Liver (tissue), 9 donors: ENCODE data around the gene COQ2. TPM values are rescaled to one million over a fixed set of nuclear protein-coding genes. Genes with fewer than 3 reads are reported as not detected.
"Not testable (repeated sequence)": the region's sequence is repeated elsewhere in the genome, so short reads cannot be mapped to it uniquely, and the experiment has no call there.

Source experiments
- DNase-seq: peaks from one replicate; pipeline ENCODE4 v3.0.0-alpha.2; 2017; ENCODE audit warnings: low spot score
- H3K27ac ChIP-seq, 2 donors: one replicate each; pipeline ENCODE4 v1.7.0; 2013; ENCODE audit warnings: inconsistent platforms in 2 of 2, low read length in 2 of 2, control low read depth in 1 of 2, low read depth in 1 of 2, mild to moderate bottlenecking in 1 of 2
- H3K27me3 ChIP-seq, 4 donors: one replicate each; pipeline versions ENCODE4 v1.6.1 to v1.7.0; 2013; ENCODE audit warnings: low read length in 3 of 4, inconsistent platforms in 1 of 4, mild to moderate bottlenecking in 1 of 4, moderate library complexity in 1 of 4; ENCODE audit not compliant: control insufficient read depth in 4 of 4, insufficient read depth in 4 of 4
- H3K36me3 ChIP-seq, 4 donors: one replicate each; pipeline versions ENCODE4 v1.6.1 to v1.7.0; 2013; ENCODE audit warnings: low read length in 3 of 4, mild to moderate bottlenecking in 3 of 4, low read depth in 1 of 4, moderate library complexity in 1 of 4; ENCODE audit not compliant: control insufficient read depth in 4 of 4, insufficient read depth in 3 of 4
- H3K4me1 ChIP-seq, 4 donors: one replicate each; pipeline versions ENCODE4 v1.6.1 to v1.7.0; 2013; ENCODE audit warnings: low read length in 3 of 4, mild to moderate bottlenecking in 3 of 4, moderate library complexity in 1 of 4; ENCODE audit not compliant: control insufficient read depth in 4 of 4, insufficient read depth in 4 of 4
- H3K4me3 ChIP-seq, 3 donors: one replicate each; pipeline versions ENCODE4 v1.6.1 to v1.7.0; 2013; ENCODE audit warnings: low read length in 3 of 3, control low read depth in 1 of 3, low read depth in 1 of 3, mild to moderate bottlenecking in 1 of 3
- H3K9ac ChIP-seq, 2 donors: one replicate each; pipeline ENCODE4 v1.7.0; 2013; ENCODE audit warnings: low read length in 2 of 2, mild to moderate bottlenecking in 2 of 2, moderate library complexity in 2 of 2, control low read depth in 1 of 2, low read depth in 1 of 2
- H3K9me3 ChIP-seq, 4 donors: one replicate each; pipeline versions ENCODE4 v1.6.1 to v1.7.0; 2013; ENCODE audit warnings: low read length in 3 of 4; ENCODE audit not compliant: control insufficient read depth in 4 of 4
- ATF3 ChIP-seq: IDR thresholded peaks from 2 replicates; pipeline ENCODE4 v1.6.1; 2016; ENCODE audit warnings: antibody characterized with exemption
- CTCF ChIP-seq: fragments of 150-350 bp; IDR thresholded peaks from 2 replicates; pipeline ENCODE4 v1.5.1; 2017; ENCODE audit warnings: improper control_type of control experiment, low read depth, low read length; ENCODE audit not compliant: missing input control
- EGR1 ChIP-seq, 2 donors: IDR thresholded peaks; 2 replicates each; pipeline ENCODE4 v1.6.1; 2016 to 2018; ENCODE audit warnings: antibody characterized with exemption in 2 of 2, low read depth in 2 of 2
- FOXA1 ChIP-seq: IDR thresholded peaks from 2 replicates; pipeline ENCODE4 v1.6.1; 2016; ENCODE audit warnings: antibody characterized with exemption
- FOXA2 ChIP-seq: IDR thresholded peaks from 2 replicates; pipeline ENCODE4 v1.6.1; 2016; ENCODE audit warnings: antibody characterized with exemption
- GABPA ChIP-seq, 2 donors: IDR thresholded peaks in 1 of 2; conservative IDR thresholded peaks in 1 of 2; 2 replicates each; pipeline ENCODE4 v1.6.1; 2016; ENCODE audit warnings: antibody characterized with exemption in 2 of 2, mild to moderate bottlenecking in 1 of 2, moderate library complexity in 1 of 2
- HNF4A ChIP-seq, 2 donors: conservative IDR thresholded peaks; 2 replicates each; pipeline ENCODE4 v1.6.1; 2016; ENCODE audit warnings: antibody characterized with exemption in 2 of 2, mild to moderate bottlenecking in 2 of 2
- HNF4G ChIP-seq: IDR thresholded peaks from 2 replicates; pipeline ENCODE4 v1.6.1; 2016; ENCODE audit warnings: antibody characterized with exemption
- JUND ChIP-seq, 2 donors: IDR thresholded peaks; 2 replicates each; pipeline ENCODE4 v1.6.1; 2016; ENCODE audit warnings: antibody characterized with exemption in 2 of 2
- MAX ChIP-seq: IDR thresholded peaks from 2 replicates; pipeline ENCODE4 v1.6.1; 2016; ENCODE audit warnings: antibody characterized with exemption
- NR2F2 ChIP-seq: IDR thresholded peaks from 2 replicates; pipeline ENCODE4 v1.6.1; 2016; ENCODE audit warnings: antibody characterized with exemption
- TAF1 ChIP-seq: conservative IDR thresholded peaks from 2 replicates; pipeline ENCODE4 v1.6.1; 2016; ENCODE audit warnings: antibody characterized with exemption, mild to moderate bottlenecking
- YY1 ChIP-seq: IDR thresholded peaks from 2 replicates; pipeline ENCODE4 v1.6.1; 2016; ENCODE audit warnings: antibody characterized with exemption, mild to moderate bottlenecking
- ZBTB33 ChIP-seq: IDR thresholded peaks from 2 replicates; pipeline ENCODE4 v1.6.1; 2016; ENCODE audit warnings: antibody characterized with exemption
- WGBS: extraction: QIAGEN DNeasy Blood & Tissue Kit; methylation state at CpG from one replicate; pipeline ENCODE4 v1.1.7; 2013; 5-methylcytosine and 5-hydroxymethylcytosine counted together
- polyA plus RNA-seq, 2 donors: library from polyadenylated mRNA; stranded (reverse) in 1 of 2; unstranded in 1 of 2; fragments of 200-250 nt in 1 of 2; fragments of >200 nt in 1 of 2; fragmentation: Nextera tagmentation in 1 of 2; extraction: Ambion mirVana in 1 of 2; gene quantifications; one replicate each; pipeline versions ENCODE4 v1.2.1 to v1.2.3, GENCODE V29; 2013 to 2015
- total RNA-seq, 2 donors: library from RNA; depleted of rRNA; stranded (reverse); fragments of >200 nt; gene quantifications; one replicate each; pipeline ENCODE4 v1.2.3, GENCODE V29; 2014
- donor health status: healthy.
- donor health status: healthy.
- donor health status: healthy.
- donor health status: healthy.
- donor health status: healthy.

Gene COQ2
- total and polyA plus RNA-seq, 4 donors = 8.6 to 13.6 (median 10.8) TPM

- no peak overlapping the region for H3K4me3 ChIP-seq
- H3K9ac ChIP-seq = no peak overlapping the region
- H3K9me3 ChIP-seq = no peaks in the 10 kb centered on the region
- 90% methylated on average over 4 of the region's 4 CpGs for WGBS
- no peak overlapping the region for H3K27ac ChIP-seq
- no peaks in the 10 kb centered on the region for H3K4me1 ChIP-seq
- TF ChIP-seq TAF1 = no peak
- TF ChIP-seq JUND (IDR thresholded peaks at IDR 0.05) = no peak
- TF ChIP-seq HNF4A (conservative IDR thresholded peaks at IDR 0.05) = no peak
- TF ChIP-seq MAX = no peak
- no peak for TF ChIP-seq EGR1 (IDR thresholded peaks at IDR 0.05; ENCODE audit: low read depth in 2 of 2)
- TF ChIP-seq ZBTB33 = no peak
- no peak for TF ChIP-seq FOXA2
- no peak for TF ChIP-seq FOXA1
- TF ChIP-seq ATF3 = no peak
- no peak for TF ChIP-seq YY1
- H3K27me3 ChIP-seq = no peaks in the 10 kb centered on the region
- no peaks in the 10 kb centered on the region for H3K36me3 ChIP-seq
- DNase-seq = no peak
These were observed 49.5 kb downstream of the COQ2 start for GRCh38 chr4:83234902-83235644.

GRCh38 chr4:83234387-83234786 is 50.2 kb downstream of the COQ2 start:
- not testable (repeated sequence) for H3K9ac ChIP-seq, H3K27ac ChIP-seq, H3K27me3 ChIP-seq, DNase-seq, H3K4me3 ChIP-seq, H3K9me3 ChIP-seq, H3K36me3 ChIP-seq, H3K4me1 ChIP-seq
- WGBS = 90% methylated on average over 3 of the region's 3 CpGs

- Histone ChIP-seq H3K9ac (no peak overlapping the region), H3K36me3 (no peaks in the 10 kb centered on the region), H3K4me3 (no peak overlapping the region), H3K27me3 (no peaks in the 10 kb centered on the region), H3K27ac (no peak overlapping the region), H3K9me3 (no peaks in the 10 kb centered on the region), H3K4me1 (no peaks in the 10 kb centered on the region)
- no peak for DNase-seq
- WGBS = 29% methylated on average over 1 of the region's 1 CpG
- TF ChIP-seq NR2F2 (no peak), HNF4A (conservative IDR thresholded peaks at IDR 0.05) (no peak), HNF4G (no peak), YY1 (no peak), JUND (IDR thresholded peaks at IDR 0.05) (no peak), CTCF (no peak), GABPA (IDR thresholded peaks at IDR 0.05 in 1 of 2, conservative IDR thresholded peaks at IDR 0.05 in 1 of 2) (no peak)
These were observed 52.5 kb downstream of the COQ2 start for GRCh38 chr4:83232082-83232481.
